H9 (cell line): Measurements from ENCODE around the gene DPH7. TPM values are rescaled to one million over a fixed set of nuclear protein-coding genes. Genes with fewer than 3 reads are reported as not detected.

ENCODE experiments used
- DNase-seq: peaks from one replicate; pipeline ENCODE4 v3.0.0-alpha.2; 2017
- H2AFZ ChIP-seq: one replicate; pipeline ENCODE4 v1.6.1; 2013; ENCODE audit warnings: mild to moderate bottlenecking, low read length, control low read depth, moderate library complexity
- H2AK5ac ChIP-seq: 2 replicates; pipeline ENCODE4 v1.6.1; 2013; ENCODE audit warnings: low read length, control low read depth, mixed read lengths; ENCODE audit not compliant: insufficient read length
- H2BK120ac ChIP-seq: one replicate; pipeline ENCODE4 v1.6.1; 2013; ENCODE audit warnings: low read depth, mild to moderate bottlenecking, low read length, control low read depth, inconsistent platforms; ENCODE audit not compliant: poor library complexity, severe bottlenecking
- H2BK12ac ChIP-seq: 2 replicates; pipeline ENCODE4 v1.6.1; 2013; ENCODE audit warnings: low read length, control low read depth, mixed read lengths, low read depth; ENCODE audit not compliant: insufficient read length
- H2BK15ac ChIP-seq: 2 replicates; pipeline ENCODE4 v1.6.1; 2013; ENCODE audit warnings: low read depth, low read length, control low read depth
- H2BK20ac ChIP-seq: one replicate; pipeline ENCODE4 v1.6.1; 2013; ENCODE audit warnings: low read depth, mild to moderate bottlenecking, low read length, control low read depth, inconsistent platforms; ENCODE audit not compliant: poor library complexity, severe bottlenecking
- H2BK5ac ChIP-seq: 2 replicates; pipeline ENCODE4 v1.6.1; 2013; ENCODE audit warnings: low read length, control low read depth, mixed read lengths; ENCODE audit not compliant: insufficient read length
- H3K14ac ChIP-seq: 2 replicates; pipeline ENCODE4 v1.6.1; 2013; ENCODE audit warnings: low read length, control low read depth; ENCODE audit not compliant: insufficient read depth
- H3K18ac ChIP-seq: 2 replicates; pipeline ENCODE4 v1.6.1; 2013; ENCODE audit warnings: low read depth, mild to moderate bottlenecking, mixed read lengths, low read length, control low read depth; ENCODE audit not compliant: insufficient read length
- H3K23ac ChIP-seq: 2 replicates; pipeline ENCODE4 v1.6.1; 2013; ENCODE audit warnings: low read length, control low read depth, mixed read lengths, low read depth; ENCODE audit not compliant: insufficient read length
- H3K23me2 ChIP-seq: 2 replicates; pipeline ENCODE4 v1.6.1; 2013; ENCODE audit warnings: low read depth, mild to moderate bottlenecking, mixed read lengths, low read length, control low read depth; ENCODE audit not compliant: insufficient read length, poor library complexity, severe bottlenecking
- H3K27ac ChIP-seq: 2 replicates; pipeline ENCODE4 v1.5.1; 2013; ENCODE audit warnings: low read length, control low read depth, mixed read lengths, low read depth; ENCODE audit not compliant: insufficient read length
- H3K27me3 ChIP-seq: 2 replicates; pipeline ENCODE4 v1.6.1; 2013; ENCODE audit warnings: low read length, control low read depth, inconsistent platforms; ENCODE audit not compliant: insufficient read depth
- H3K4ac ChIP-seq: 2 replicates; pipeline ENCODE4 v1.6.1; 2013; ENCODE audit warnings: low read depth, mild to moderate bottlenecking, control low read depth, inconsistent platforms, low read length, moderate library complexity
- H3K4me1 ChIP-seq: 2 replicates; pipeline ENCODE4 v1.6.1; 2013; ENCODE audit warnings: low read length, control low read depth, inconsistent platforms; ENCODE audit not compliant: insufficient read depth
- H3K4me2 ChIP-seq: 2 replicates; pipeline ENCODE4 v1.6.1; 2013; ENCODE audit warnings: low read length, control low read depth, mixed read lengths; ENCODE audit not compliant: insufficient read length, insufficient read depth
- H3K56ac ChIP-seq: 2 replicates; pipeline ENCODE4 v1.6.1; 2013; ENCODE audit warnings: low read depth, mild to moderate bottlenecking, mixed read lengths, low read length, control low read depth; ENCODE audit not compliant: insufficient read length
- H3K79me1 ChIP-seq: 2 replicates; pipeline ENCODE4 v1.6.1; 2013; ENCODE audit warnings: low read depth, mild to moderate bottlenecking, moderate library complexity, low read length, control low read depth, inconsistent platforms; ENCODE audit not compliant: insufficient read depth, poor library complexity, severe bottlenecking
- H3K79me2 ChIP-seq: 2 replicates; pipeline ENCODE4 v1.6.1; 2013; ENCODE audit warnings: low read length, control low read depth, inconsistent platforms; ENCODE audit not compliant: insufficient read depth
- H3K9ac ChIP-seq: 2 replicates; pipeline ENCODE4 v1.6.1; 2013; ENCODE audit warnings: low read length, control low read depth, mixed read lengths; ENCODE audit not compliant: insufficient read length; ENCODE audit errors: extremely low read depth
- H3K9me3 ChIP-seq: one replicate; pipeline ENCODE4 v1.6.1; 2013; ENCODE audit warnings: low read depth, low read length, inconsistent platforms; ENCODE audit not compliant: control insufficient read depth
- H3T11ph ChIP-seq: one replicate; pipeline ENCODE4 v1.6.1; 2013; ENCODE audit warnings: mild to moderate bottlenecking, low read length, control low read depth, inconsistent platforms
- H4K20me1 ChIP-seq: one replicate; pipeline ENCODE4 v1.6.1; 2013; ENCODE audit not compliant: control insufficient read depth, insufficient read length, insufficient read depth
- H4K5ac ChIP-seq: 2 replicates; pipeline ENCODE4 v1.6.1; 2013; ENCODE audit warnings: low read depth, mild to moderate bottlenecking, mixed read lengths, low read length, control low read depth; ENCODE audit not compliant: insufficient read length
- H4K8ac ChIP-seq: replicated peaks from 2 replicates; pipeline ENCODE4 v1.6.1; 2013; ENCODE audit warnings: low read length, control low read depth, mixed read lengths, low read depth; ENCODE audit not compliant: insufficient read length
- H4K91ac ChIP-seq: 2 replicates; pipeline ENCODE4 v1.6.1; 2013; ENCODE audit warnings: low read depth, mild to moderate bottlenecking, moderate library complexity, mixed read lengths, low read length, control low read depth; ENCODE audit not compliant: insufficient read length
- H3K27ac Mint-ChIP-seq, 3 experiments: 2 replicates in 2 of 3; 3 replicates in 1 of 3; pipeline ENCODE4 v1.8.0; 2020 to 2021; ENCODE audit warnings: mixed read lengths in 3 of 3, mild to moderate bottlenecking in 1 of 3, moderate library complexity in 1 of 3
- H3K27me3 Mint-ChIP-seq: 2 replicates; pipeline ENCODE4 v1.8.0; 2021; ENCODE audit warnings: low read depth, mild to moderate bottlenecking, moderate library complexity, mixed read lengths
- H3K36me3 Mint-ChIP-seq, 3 experiments: 2 replicates in 2 of 3; 3 replicates in 1 of 3; pipeline ENCODE4 v1.8.0; 2020 to 2021; ENCODE audit warnings: low read depth in 3 of 3, mixed read lengths in 3 of 3; ENCODE audit not compliant: insufficient read depth in 1 of 3
- H3K4me1 Mint-ChIP-seq, 2 experiments: 2 replicates each; pipeline ENCODE4 v1.8.0; 2020; ENCODE audit warnings: mixed read lengths in 2 of 2
- H3K4me3 Mint-ChIP-seq, 2 experiments: 2 replicates in 1 of 2; 3 replicates in 1 of 2; pipeline ENCODE4 v1.8.0; 2020 to 2021; ENCODE audit warnings: mild to moderate bottlenecking in 2 of 2, mixed read lengths in 2 of 2, moderate library complexity in 1 of 2
- H3K9me3 Mint-ChIP-seq, 2 experiments: 2 replicates in 1 of 2; 3 replicates in 1 of 2; pipeline ENCODE4 v1.8.0; 2020; ENCODE audit warnings: mild to moderate bottlenecking in 2 of 2, mixed read lengths in 2 of 2, moderate library complexity in 1 of 2
- WGBS: extraction: QIAGEN DNeasy Blood & Tissue Kit; methylation state at CpG from one replicate; pipeline ENCODE4 v1.1.7; 2013; ENCODE audit warnings: missing lambda C conversion rate, low lambda C conversion rate, mixed read lengths; ENCODE audit not compliant: insufficient read length; ENCODE audit errors: extremely low coverage; 5-methylcytosine and 5-hydroxymethylcytosine counted together
- total RNA-seq: library from RNA; stranded (reverse); gene quantifications from 2 replicates; pipeline ENCODE4 v1.2.1, GENCODE V29; 2021
- TF ChIP-seq, protein P1 (sequence below): fragments of 200-600 bp; sonication (generic); conservative IDR thresholded peaks from 3 replicates; pipeline ENCODE4 v1.8.0; 2021; ENCODE audit warnings: antibody characterized with exemption, mild to moderate bottlenecking

The DPH7 gene
- total RNA-seq, 1 experiment from 2014 or later = 51.3 TPM

DNA sequence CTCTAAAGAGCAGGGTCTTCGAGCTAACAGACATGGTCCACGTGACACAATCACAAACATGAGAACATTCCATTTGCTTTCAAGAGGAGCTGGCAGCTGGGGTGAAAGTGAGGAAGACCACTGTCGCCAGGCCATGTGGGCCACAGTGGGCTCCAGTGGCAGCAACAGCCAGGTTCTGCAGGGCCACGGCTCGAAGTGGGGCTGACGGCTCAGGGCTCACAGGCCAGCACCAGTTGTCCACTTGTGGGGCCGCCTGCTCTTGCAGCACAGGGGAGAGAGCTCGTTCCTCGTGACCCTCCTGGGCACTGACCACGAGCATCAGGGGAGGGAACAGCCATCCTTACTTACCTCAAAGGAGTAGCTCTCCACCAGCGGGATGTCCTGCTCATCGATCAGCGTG lies 9.6 kb upstream of the DPH7 start:
- Mint-ChIP-seq H3K4me1 (peaks cover 5 to 11% of the 10 kb centered on the region in 2 experiments; a peak in 3 of 4 replicates), H3K36me3 (peaks cover 22 to 61% (median 49%) of the 10 kb centered on the region in 3 experiments; a peak in 6 of 7 replicates)
- no peaks in the 10 kb centered on the region for H4K20me1 ChIP-seq

More for the DNA sequence above, 9.6 kb upstream of the DPH7 start:
- Histone ChIP-seq H3K9ac (no peak overlapping the region), H3K4me1 (peaks cover 4% of the 10 kb centered on the region; the same call in 1 of the 2 replicates), H3K14ac (no peak overlapping the region), H2BK5ac (no peak overlapping the region), H3K23ac (no peak overlapping the region), H3K4me2 (no peak overlapping the region), H3K79me1 (peaks cover 6% of the 10 kb centered on the region), H3K27ac (no peak overlapping the region), H2BK120ac (no peak overlapping the region), H3K23me2 (peaks cover 9% of the 10 kb centered on the region), H3K27me3 (no peaks in the 10 kb centered on the region), H3K18ac (no peak overlapping the region), H3K4ac (no peak overlapping the region), H2AFZ (no peak overlapping the region), H3K79me2 (peaks cover 4% of the 10 kb centered on the region; the same call in 1 of the 2 replicates), H2BK20ac (no peak overlapping the region), H3T11ph (no peak overlapping the region), H2BK15ac (no peak overlapping the region), H2BK12ac (no peak overlapping the region), H3K9me3 (no peaks in the 10 kb centered on the region), H4K8ac (no peak overlapping the region), H3K56ac (no peak overlapping the region), H4K91ac (no peak overlapping the region), H2AK5ac (no peak overlapping the region), H4K5ac (no peak overlapping the region)
- WGBS = no CpG with 5 or more reads among the region's 13 CpGs
- no peak for DNase-seq
- Mint-ChIP-seq H3K27me3 (peaks cover 10% of the 10 kb centered on the region), H3K4me3 (peak overlapping the region; percentile 81 to 90), H3K9me3 (no peaks in the 10 kb centered on the region; a peak in 1 of 5 replicates), H3K27ac (no peak overlapping the region)
- TF ChIP-seq, protein P1, sequence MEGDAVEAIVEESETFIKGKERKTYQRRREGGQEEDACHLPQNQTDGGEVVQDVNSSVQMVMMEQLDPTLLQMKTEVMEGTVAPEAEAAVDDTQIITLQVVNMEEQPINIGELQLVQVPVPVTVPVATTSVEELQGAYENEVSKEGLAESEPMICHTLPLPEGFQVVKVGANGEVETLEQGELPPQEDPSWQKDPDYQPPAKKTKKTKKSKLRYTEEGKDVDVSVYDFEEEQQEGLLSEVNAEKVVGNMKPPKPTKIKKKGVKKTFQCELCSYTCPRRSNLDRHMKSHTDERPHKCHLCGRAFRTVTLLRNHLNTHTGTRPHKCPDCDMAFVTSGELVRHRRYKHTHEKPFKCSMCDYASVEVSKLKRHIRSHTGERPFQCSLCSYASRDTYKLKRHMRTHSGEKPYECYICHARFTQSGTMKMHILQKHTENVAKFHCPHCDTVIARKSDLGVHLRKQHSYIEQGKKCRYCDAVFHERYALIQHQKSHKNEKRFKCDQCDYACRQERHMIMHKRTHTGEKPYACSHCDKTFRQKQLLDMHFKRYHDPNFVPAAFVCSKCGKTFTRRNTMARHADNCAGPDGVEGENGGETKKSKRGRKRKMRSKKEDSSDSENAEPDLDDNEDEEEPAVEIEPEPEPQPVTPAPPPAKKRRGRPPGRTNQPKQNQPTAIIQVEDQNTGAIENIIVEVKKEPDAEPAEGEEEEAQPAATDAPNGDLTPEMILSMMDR = no peak
